ENCODE measurements around the gene AP1G2. TPM values are rescaled to one million over a fixed set of nuclear protein-coding genes. Genes with fewer than 3 reads are reported as not detected.

The AP1G2 gene
- total and polyA plus RNA-seq, 2 of the 4 experiments (the other 2 are of a cell fraction): 2.9 to 19.2 TPM

DNA sequence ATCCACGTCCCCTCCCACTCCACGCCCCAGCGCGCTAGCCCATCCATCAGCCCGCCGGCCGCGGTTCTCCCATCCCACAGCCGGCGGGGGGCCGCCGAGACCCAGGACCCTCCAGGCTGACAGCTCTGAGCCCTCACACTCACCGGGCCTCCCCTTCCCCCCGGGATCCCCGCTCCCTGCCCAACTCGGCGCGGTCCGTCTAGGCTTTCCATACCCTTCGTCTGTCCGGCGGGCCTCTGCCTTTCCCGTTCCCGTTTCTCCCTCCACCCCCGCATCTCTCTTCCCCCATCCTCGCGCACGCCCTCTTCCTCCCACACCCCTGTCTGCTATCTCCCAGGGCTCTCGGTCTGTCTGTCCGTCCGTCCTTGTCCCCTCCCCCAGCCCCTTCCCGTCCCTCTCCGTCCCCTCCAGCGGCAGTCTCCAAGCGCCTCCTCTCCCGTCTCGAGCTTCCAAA, 16.8 kb downstream of the AP1G2 start:
- H4K20me1 ChIP-seq (ENCODE audit: insufficient read depth, low read length): no peaks in the 10 kb centered on the region
- peaks cover 9% of the 10 kb centered on the region for H3K4me1 ChIP-seq (ENCODE audit: control insufficient read depth, insufficient read depth, low read length)
- H3K79me1 ChIP-seq (ENCODE audit: low read depth in 1 of 2, low read length in 2 of 2): no peaks in the 10 kb centered on the region
- H2BK15ac ChIP-seq (ENCODE audit: low read depth, low read length): no peak overlapping the region
- in situ Hi-C loops (cut with MboI; ENCODE audit: low sequenced_read_pairs) (loop anchor here (10.0 kb wide), 1 partner anchor 226 kb away; the partner anchor contains the start of gene PABPN1), intact Hi-C loops (cut with micrococcal nuclease) (no loop called here), dilution Hi-C loops (cut with HindIII; ENCODE audit: low sequenced_read_pairs, unreplicated experiment) (no loop called here)
- CTCF ChIA-PET: no interaction called here
- no peak overlapping the region for H3K56ac ChIP-seq (ENCODE audit: extremely low read depth, insufficient read depth, low read length)
- peak overlapping the region; percentile 25 for H3K9ac ChIP-seq (ENCODE audit: low read depth, low read length)
- BruUV-seq (replicated peaks): no TSS peak
- H3K27me3 ChIP-seq (ENCODE audit: control insufficient read depth, insufficient read depth, low read length): no peaks in the 10 kb centered on the region; the same call in 1 of the 2 replicates
- no peak overlapping the region for H2BK5ac ChIP-seq (ENCODE audit: low read depth, low read length, poor library complexity, severe bottlenecking)
- H3K4me3 ChIP-seq (ENCODE audit: insufficient read depth, low read depth, low read length): peak overlapping the region; percentile 64
- DNase-seq (peak; percentile 10), ATAC-seq (ENCODE audit: low read depth) (peak; percentile 38)
- no peak for TF ChIP-seq CHD1 (IDR thresholded peaks at IDR 0.05; ENCODE audit: low read depth, low read length)
- no peak for TF ChIP-seq SMC3 (IDR thresholded peaks at IDR 0.05; ENCODE audit: low read depth, low read length)
- TF ChIP-seq RFX5 (IDR thresholded peaks at IDR 0.05; ENCODE audit: low read depth, low read length): no peak
- TF ChIP-seq RCOR1 (IDR thresholded peaks at IDR 0.05; ENCODE audit: insufficient replicate concordance, low read length): no peak
- TF ChIP-seq, protein P1, sequence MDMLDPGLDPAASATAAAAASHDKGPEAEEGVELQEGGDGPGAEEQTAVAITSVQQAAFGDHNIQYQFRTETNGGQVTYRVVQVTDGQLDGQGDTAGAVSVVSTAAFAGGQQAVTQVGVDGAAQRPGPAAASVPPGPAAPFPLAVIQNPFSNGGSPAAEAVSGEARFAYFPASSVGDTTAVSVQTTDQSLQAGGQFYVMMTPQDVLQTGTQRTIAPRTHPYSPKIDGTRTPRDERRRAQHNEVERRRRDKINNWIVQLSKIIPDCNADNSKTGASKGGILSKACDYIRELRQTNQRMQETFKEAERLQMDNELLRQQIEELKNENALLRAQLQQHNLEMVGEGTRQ (IDR thresholded peaks at IDR 0.05; ENCODE audit: low read depth, low read length): no peak
- TF ChIP-seq, protein P2, sequence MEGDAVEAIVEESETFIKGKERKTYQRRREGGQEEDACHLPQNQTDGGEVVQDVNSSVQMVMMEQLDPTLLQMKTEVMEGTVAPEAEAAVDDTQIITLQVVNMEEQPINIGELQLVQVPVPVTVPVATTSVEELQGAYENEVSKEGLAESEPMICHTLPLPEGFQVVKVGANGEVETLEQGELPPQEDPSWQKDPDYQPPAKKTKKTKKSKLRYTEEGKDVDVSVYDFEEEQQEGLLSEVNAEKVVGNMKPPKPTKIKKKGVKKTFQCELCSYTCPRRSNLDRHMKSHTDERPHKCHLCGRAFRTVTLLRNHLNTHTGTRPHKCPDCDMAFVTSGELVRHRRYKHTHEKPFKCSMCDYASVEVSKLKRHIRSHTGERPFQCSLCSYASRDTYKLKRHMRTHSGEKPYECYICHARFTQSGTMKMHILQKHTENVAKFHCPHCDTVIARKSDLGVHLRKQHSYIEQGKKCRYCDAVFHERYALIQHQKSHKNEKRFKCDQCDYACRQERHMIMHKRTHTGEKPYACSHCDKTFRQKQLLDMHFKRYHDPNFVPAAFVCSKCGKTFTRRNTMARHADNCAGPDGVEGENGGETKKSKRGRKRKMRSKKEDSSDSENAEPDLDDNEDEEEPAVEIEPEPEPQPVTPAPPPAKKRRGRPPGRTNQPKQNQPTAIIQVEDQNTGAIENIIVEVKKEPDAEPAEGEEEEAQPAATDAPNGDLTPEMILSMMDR (conservative IDR thresholded peaks at IDR 0.05; ENCODE audit: low read depth, low read length): no peak
- no peak for TF ChIP-seq CEBPB (IDR thresholded peaks at IDR 0.05; ENCODE audit: low read depth, low read length)
- TF ChIP-seq, protein P3, sequence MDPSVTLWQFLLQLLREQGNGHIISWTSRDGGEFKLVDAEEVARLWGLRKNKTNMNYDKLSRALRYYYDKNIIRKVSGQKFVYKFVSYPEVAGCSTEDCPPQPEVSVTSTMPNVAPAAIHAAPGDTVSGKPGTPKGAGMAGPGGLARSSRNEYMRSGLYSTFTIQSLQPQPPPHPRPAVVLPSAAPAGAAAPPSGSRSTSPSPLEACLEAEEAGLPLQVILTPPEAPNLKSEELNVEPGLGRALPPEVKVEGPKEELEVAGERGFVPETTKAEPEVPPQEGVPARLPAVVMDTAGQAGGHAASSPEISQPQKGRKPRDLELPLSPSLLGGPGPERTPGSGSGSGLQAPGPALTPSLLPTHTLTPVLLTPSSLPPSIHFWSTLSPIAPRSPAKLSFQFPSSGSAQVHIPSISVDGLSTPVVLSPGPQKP (IDR thresholded peaks at IDR 0.05; ENCODE audit: borderline replicate concordance, low read depth, low read length): no peak
- no peak for TF ChIP-seq NFE2L2 (IDR thresholded peaks at IDR 0.05; ENCODE audit: low read depth, low read length)
- TF ChIP-seq MAZ (IDR thresholded peaks at IDR 0.05; ENCODE audit: borderline replicate concordance, low read depth, low read length): no peak
- TF ChIP-seq MXI1 (IDR thresholded peaks at IDR 0.05; ENCODE audit: borderline replicate concordance, low read depth, low read length): no peak
- no peak for TF ChIP-seq RAD21 (IDR thresholded peaks at IDR 0.05; ENCODE audit: low read length)
- no peak for TF ChIP-seq FOS (IDR thresholded peaks at IDR 0.05; ENCODE audit: low read depth, low read length)
- no peak for TF ChIP-seq MAFK (IDR thresholded peaks at IDR 0.05; ENCODE audit: low read depth, low read length)
- H2AK9ac ChIP-seq (replicated peaks; ENCODE audit: low read depth, low read length, poor library complexity): peak overlapping the region; percentile 68
- H3K9me1 ChIP-seq (ENCODE audit: insufficient read depth, low read length): peaks cover 11% of the 10 kb centered on the region
- H3K18ac ChIP-seq (ENCODE audit: low read depth, low read length): no peak overlapping the region
- H3K9me3 ChIP-seq (ENCODE audit: control insufficient read depth, insufficient read depth, low read length): no peaks in the 10 kb centered on the region
- H2BK20ac ChIP-seq (ENCODE audit: low read depth, low read length): no peak overlapping the region
- peak overlapping the region; percentile 21; the same call in 1 of the 2 replicates for H3K4ac ChIP-seq (ENCODE audit: low read depth, low read length)
- H2AK5ac ChIP-seq (ENCODE audit: low read depth, low read length): no peak overlapping the region
- peak overlapping the region; percentile 10; the same call in 1 of the 2 replicates for H4K5ac ChIP-seq (ENCODE audit: low read depth, low read length)
- H3K14ac ChIP-seq (replicated peaks; ENCODE audit: low read depth, low read length): no peak overlapping the region
- POLR2A ChIA-PET (ENCODE audit: unreplicated experiment): no interaction called here
- peak overlapping the region; percentile 2; the same call in 1 of the 2 replicates for H3K27ac ChIP-seq (ENCODE audit: insufficient read depth, low read length)
- no peak overlapping the region for H2BK120ac ChIP-seq (ENCODE audit: low read depth, low read length)
- peak overlapping the region; percentile 88 for H2AFZ ChIP-seq (replicated peaks; ENCODE audit: low read length, poor library complexity)
- H3K4me2 ChIP-seq (ENCODE audit: low read depth, low read length): peak overlapping the region; percentile 87
- peak overlapping the region; percentile 32 to 59; a peak in 3 of 4 replicates for H4K8ac ChIP-seq (ENCODE audit: low read depth in 2 of 2, low read length in 2 of 2)
- no peak overlapping the region for H4K91ac ChIP-seq (ENCODE audit: insufficient read depth, low read depth, low read length)
- WGBS, 2 experiments (ENCODE audit: extremely low coverage in 2 of 2, insufficient read length in 1 of 2): no CpG with 5 or more reads among the region's 37 CpGs
- 0 out of 2 replicates have a peak overlapping the region, but pooled peaks have one; percentile 66 for H3K23ac ChIP-seq (ENCODE audit: low read depth, low read length)
- no peaks in the 10 kb centered on the region for H3K36me3 ChIP-seq (ENCODE audit: control insufficient read depth, insufficient read depth, low read length)

All from IMR-90 (cell line).